Dendritic cell treated with granulocyte-macrophage colony-stimulating factor and Interleukin-4, amounts not matched to agents 40 ng/mL and 50 ng/mL, for 4 days (primary cell): Measurements from ENCODE around the gene ZNF107.
"Not testable (repeated sequence)": the region's sequence is repeated elsewhere in the genome, so short reads cannot be mapped to it uniquely, and the experiment has no call there.

ENCODE experiments used
- H3K27ac Mint-ChIP-seq: one replicate; pipeline ENCODE4 v1.8.0; 2022; ENCODE audit warnings: mild to moderate bottlenecking, mixed read lengths
- H3K27me3 Mint-ChIP-seq: one replicate; pipeline ENCODE4 v1.8.0; 2022; ENCODE audit warnings: mild to moderate bottlenecking, mixed read lengths
- H3K36me3 Mint-ChIP-seq: one replicate; pipeline ENCODE4 v1.8.0; 2022; ENCODE audit warnings: low read depth, mixed read lengths
- H3K4me1 Mint-ChIP-seq: one replicate; pipeline ENCODE4 v1.8.0; 2022; ENCODE audit warnings: low read depth, mixed read lengths
- H3K4me3 Mint-ChIP-seq: one replicate; pipeline ENCODE4 v1.8.0; 2022; ENCODE audit warnings: mild to moderate bottlenecking, moderate library complexity, mixed read lengths
- H3K9me3 Mint-ChIP-seq: one replicate; pipeline ENCODE4 v1.8.0; 2022; ENCODE audit warnings: mixed read lengths
- intact Hi-C: fragments of 100-400 bp; cut with micrococcal nuclease; formaldehyde crosslinking; loops from one replicate; pipeline ENCODE4 v1.15.0; 2022

The ZNF107 gene

DNA sequence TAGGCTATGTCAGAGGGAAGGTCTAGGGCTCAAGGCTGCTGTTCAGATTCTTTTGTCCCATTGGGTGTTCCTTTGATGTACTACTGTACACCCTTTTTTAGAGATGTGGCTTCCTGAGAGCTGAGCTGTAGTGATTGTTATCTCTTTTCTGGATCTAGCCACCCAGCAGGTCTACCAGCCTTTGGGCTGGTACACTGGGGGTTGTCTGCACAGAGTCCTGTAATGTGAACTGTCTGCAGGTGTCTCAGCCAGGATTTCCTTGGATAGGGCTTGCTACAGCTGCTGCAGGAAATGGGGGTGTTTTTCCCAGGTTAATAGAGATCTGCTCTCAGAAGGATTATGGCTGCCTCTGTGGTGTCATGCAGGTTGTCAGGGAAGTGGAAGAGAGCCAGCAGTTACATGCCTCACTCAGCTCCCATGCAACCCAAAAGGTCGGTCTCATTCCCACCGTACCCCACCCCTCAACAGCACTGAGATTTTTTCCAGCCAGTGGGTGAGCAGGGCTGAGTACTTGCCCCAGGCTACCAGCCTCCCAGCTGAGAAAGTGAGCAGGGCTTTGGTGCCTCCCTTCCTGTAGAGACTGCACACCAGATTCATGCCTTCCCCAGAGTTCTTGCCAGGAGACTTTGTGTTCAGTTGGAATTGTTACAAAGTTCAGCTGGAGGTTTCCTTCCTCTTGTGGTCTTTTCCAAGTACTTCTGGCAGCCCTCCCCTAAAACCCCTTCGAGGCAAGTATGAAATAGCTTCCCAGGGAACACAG is 63.3 kb downstream of the ZNF107 start:
- no peaks in the 10 kb centered on the region for H3K27me3 Mint-ChIP-seq
- no peak overlapping the region for H3K4me3 Mint-ChIP-seq
- no peak overlapping the region for H3K27ac Mint-ChIP-seq
- intact Hi-C loops: no loop called here
- no peaks in the 10 kb centered on the region for H3K36me3 Mint-ChIP-seq
- H3K9me3 Mint-ChIP-seq: peaks cover 82% of the 10 kb centered on the region
- no peaks in the 10 kb centered on the region for H3K4me1 Mint-ChIP-seq

DNA sequence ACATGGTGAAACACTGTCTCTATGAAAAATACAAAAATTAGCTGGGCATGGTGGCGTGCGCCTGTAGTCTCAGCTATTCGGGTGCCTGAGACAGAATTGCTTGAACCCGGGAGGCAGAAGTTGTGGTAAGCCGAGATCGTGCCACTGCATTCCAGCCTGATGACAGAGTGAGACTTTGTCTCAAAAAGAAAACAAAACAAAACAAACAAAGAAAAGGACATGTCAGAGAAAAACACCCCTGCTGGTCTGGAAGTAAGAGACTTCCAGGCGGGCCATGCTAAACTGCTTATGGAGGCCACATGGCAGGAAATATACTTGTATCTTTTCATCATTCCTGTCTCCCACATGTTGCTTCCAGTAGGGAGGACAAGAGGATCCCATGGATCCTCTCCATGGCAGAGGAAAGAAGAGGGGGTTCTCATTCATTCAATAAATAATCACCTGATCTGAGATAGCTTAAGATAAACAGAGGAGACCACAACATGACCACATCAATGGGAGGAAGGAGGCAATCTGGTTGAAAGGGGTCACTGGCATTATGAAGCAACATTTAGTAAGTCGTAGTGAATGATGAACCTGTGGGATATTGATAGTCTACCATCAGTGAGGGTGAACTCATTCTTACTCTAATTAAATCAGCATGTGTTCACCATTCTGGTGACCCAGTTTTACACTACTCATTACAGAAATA is 67.8 kb downstream of the ZNF107 start:
- H3K9me3 Mint-ChIP-seq: peaks cover 59% of the 10 kb centered on the region
- intact Hi-C loops: no loop called here

DNA sequence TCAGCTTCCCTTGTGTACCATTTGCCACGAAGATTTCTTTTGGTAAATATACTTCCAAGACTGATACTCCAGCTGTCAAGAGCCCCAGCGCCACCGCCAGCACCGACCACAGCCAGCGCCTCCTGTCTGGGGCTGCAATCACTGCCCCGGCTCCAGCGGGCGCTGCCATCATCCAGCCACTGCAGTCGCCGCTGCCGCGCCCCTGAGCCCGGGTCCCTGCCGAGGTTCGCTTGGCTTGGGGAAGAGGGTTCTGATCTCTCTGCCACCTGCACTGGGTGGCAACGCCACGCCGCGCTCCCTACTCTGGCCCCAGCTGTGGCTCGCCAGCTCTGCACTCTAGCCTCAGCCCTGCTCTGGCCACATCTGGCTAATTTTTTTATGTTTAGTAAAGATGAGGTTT is 70.6 kb downstream of the ZNF107 start:
- H3K9me3 Mint-ChIP-seq: peaks cover 42% of the 10 kb centered on the region
- no peaks in the 10 kb centered on the region for H3K36me3 Mint-ChIP-seq
- H3K27ac Mint-ChIP-seq: no peak overlapping the region
- intact Hi-C loops: no loop called here
- no peaks in the 10 kb centered on the region for H3K4me1 Mint-ChIP-seq
- H3K27me3 Mint-ChIP-seq: no peaks in the 10 kb centered on the region
- H3K4me3 Mint-ChIP-seq: no peak overlapping the region

More for the DNA sequence above, 67.8 kb downstream of the ZNF107 start:
- Mint-ChIP-seq H3K36me3 (no peaks in the 10 kb centered on the region), H3K4me3 (no peak overlapping the region), H3K27me3 (no peaks in the 10 kb centered on the region), H3K4me1 (no peaks in the 10 kb centered on the region), H3K27ac (no peak overlapping the region)

DNA sequence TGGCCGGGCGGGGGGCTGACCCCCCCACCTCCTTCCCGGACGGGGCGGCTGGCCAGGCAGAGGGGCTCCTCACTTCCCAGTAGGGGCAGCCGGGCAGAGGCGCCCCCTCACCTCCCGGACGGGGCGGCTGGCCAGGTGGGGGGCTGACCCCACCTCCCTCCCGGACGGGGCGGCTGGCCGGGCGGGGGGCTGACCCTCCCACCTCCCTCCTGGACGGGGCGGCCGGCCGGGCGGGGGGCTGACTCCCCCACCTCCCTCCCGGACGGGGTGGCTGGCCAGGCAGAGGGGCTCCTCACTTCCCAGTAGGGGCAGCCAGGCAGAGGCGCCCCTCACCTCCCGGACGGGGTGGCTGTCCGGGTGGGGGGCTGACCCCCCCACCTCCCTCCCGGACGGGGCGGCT is 72.5 kb downstream of the ZNF107 start:
- H3K27ac Mint-ChIP-seq, H3K4me1 Mint-ChIP-seq, intact Hi-C loops, H3K27me3 Mint-ChIP-seq, H3K4me3 Mint-ChIP-seq, H3K36me3 Mint-ChIP-seq: not testable (repeated sequence)
- H3K9me3 Mint-ChIP-seq: peaks cover 49% of the 10 kb centered on the region

DNA sequence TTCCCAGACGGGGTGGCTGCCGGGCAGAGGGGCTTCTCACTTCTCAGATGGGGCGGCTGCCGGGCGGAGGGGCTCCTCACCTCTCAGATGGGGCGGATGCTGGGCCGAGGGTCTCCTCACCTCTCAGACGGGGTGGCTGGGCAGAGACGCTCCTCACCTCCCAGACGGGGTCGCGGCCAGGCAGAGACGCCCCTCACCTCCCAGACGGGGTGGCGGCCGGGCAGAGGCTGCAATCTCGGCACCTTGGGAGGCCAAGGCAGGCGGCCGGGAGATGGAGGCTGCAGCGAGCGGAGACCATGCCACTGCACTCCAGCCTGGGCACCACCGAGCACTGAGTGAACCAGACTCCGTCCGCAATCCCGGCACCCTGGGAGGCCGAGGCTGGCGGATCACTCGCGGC is 73.0 kb downstream of the ZNF107 start:
- H3K27me3 Mint-ChIP-seq, H3K4me1 Mint-ChIP-seq, intact Hi-C loops, H3K27ac Mint-ChIP-seq, H3K36me3 Mint-ChIP-seq, H3K4me3 Mint-ChIP-seq: not testable (repeated sequence)
- H3K9me3 Mint-ChIP-seq: peaks cover 43% of the 10 kb centered on the region

DNA sequence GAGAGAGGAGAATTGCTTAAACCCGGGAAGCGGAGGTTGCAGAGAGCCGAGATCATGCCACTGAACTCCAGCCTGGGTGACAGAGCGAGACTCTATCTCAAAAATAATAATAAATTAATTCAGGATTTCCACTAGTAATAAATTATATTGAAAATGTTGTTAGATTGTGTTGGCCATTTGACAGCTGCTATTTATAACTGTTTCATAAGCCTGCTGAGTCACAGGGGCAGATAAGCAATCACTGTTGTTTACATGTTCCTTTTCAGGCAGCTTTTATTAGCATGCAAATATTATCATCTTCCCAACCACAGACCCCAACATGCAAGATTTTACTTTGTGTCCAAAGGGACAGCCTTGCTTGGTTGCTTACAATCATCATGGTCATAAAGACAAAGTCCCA is 78.7 kb downstream of the ZNF107 start:
- intact Hi-C loops: no loop called here
- H3K4me3 Mint-ChIP-seq: no peak overlapping the region
- peaks cover 28% of the 10 kb centered on the region for H3K9me3 Mint-ChIP-seq
- no peaks in the 10 kb centered on the region for H3K27me3 Mint-ChIP-seq
- H3K27ac Mint-ChIP-seq: no peak overlapping the region
- no peaks in the 10 kb centered on the region for H3K36me3 Mint-ChIP-seq
- H3K4me1 Mint-ChIP-seq: no peaks in the 10 kb centered on the region

DNA sequence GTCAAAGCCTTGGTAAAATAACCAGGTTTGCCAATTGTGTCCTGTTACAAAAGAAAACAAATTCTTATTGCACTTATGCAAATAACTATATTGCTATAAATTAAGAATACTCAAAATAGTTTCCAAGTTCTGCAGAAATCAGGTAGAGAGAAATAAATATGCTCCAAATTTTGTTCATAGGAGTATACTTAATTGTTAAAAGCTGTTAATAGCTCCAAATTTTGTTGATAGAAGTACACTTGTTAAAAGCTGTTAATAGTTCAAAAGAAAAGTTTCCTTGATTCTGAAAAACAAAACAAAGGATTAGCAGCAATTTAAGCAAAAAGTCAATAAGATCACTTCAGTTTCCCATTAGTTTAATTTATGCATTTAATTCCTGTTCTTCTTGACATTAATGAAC is 81.9 kb downstream of the ZNF107 start:
- Mint-ChIP-seq H3K36me3 (no peaks in the 10 kb centered on the region), H3K4me1 (no peaks in the 10 kb centered on the region), H3K27ac (no peak overlapping the region), H3K4me3 (no peak overlapping the region), H3K27me3 (no peaks in the 10 kb centered on the region), H3K9me3 (peaks cover 23% of the 10 kb centered on the region)
- intact Hi-C loops: no loop called here

DNA sequence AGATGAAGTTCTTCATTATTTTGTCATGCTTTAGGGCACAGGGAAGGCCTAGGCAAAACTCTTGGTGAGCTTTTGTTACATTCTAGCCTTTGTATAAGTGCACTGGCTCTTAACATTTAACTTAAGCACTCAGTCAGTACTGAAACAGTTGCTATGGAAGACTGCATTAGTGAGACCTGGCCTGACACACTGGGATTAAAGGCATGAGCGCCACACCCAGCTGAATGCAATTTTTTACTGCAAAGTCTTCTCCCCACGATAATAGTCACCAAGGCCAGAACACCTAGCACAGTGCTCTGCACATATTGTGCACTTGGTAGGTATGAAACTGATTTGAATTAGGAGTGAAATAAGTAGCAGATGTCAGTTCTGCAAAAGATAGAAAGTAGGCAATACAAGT is 87.1 kb downstream of the ZNF107 start:
- Mint-ChIP-seq H3K4me1 (no peaks in the 10 kb centered on the region), H3K27ac (no peak overlapping the region), H3K27me3 (no peaks in the 10 kb centered on the region), H3K36me3 (no peaks in the 10 kb centered on the region), H3K4me3 (no peak overlapping the region), H3K9me3 (peaks cover 38% of the 10 kb centered on the region)
- intact Hi-C loops: no loop called here

DNA sequence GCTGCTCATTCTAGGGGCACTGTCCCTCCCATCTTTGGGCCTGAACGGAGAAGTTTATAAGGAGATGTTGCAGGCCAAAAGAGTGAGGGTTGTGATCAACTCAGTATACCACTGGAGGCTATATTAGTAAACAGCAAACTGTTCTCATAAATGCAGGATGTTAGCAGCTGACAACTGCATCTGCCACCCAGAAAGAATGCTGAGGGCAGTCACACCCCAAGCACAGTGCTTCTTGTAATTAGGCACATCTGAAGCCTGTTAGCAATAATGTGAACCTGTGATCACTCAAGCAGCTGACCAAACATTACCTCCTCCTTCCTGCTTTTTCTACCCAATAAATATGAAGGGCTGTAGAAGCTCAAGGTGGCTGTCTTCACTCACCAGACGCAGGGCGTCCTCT is 89.9 kb downstream of the ZNF107 start:
- Mint-ChIP-seq H3K27ac (no peak overlapping the region), H3K4me1 (no peaks in the 10 kb centered on the region), H3K4me3 (no peak overlapping the region), H3K9me3 (peaks cover 38% of the 10 kb centered on the region), H3K36me3 (no peaks in the 10 kb centered on the region), H3K27me3 (no peaks in the 10 kb centered on the region)
- intact Hi-C loops: no loop called here

DNA sequence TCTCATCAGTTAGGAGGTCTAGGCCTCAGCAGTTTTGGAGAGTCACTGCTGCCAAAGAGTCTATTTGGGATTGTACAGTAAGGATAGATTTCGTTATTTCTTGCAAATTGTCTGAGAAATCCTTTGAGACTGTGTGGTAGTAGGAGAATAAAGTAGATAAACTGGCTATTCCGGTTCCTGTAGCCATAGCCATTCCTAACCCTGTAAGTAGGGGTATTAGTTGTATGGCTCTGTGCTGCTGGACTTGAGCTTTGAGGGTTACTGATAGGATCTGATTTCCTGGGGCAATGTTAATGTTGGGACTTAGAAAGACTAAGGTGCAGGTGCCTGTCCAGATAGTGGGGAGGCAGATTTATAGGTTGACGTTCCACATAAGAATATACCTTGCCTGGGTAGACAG is 92.2 kb downstream of the ZNF107 start:
- intact Hi-C loops: no loop called here
- Mint-ChIP-seq H3K9me3 (peaks cover 28% of the 10 kb centered on the region), H3K27ac (no peak overlapping the region), H3K4me3 (no peak overlapping the region), H3K4me1 (no peaks in the 10 kb centered on the region), H3K36me3 (no peaks in the 10 kb centered on the region), H3K27me3 (no peaks in the 10 kb centered on the region)
